Suprapubic skin (tissue), 3 donors: ENCODE results near the gene TUBB4B.

Experiments
- POLR2A ChIP-seq, 2 donors: fragments of 450-650 bp; IDR thresholded peaks; one replicate each; pipeline ENCODE4 v1.6.1; 2017; ENCODE audit warnings: antibody characterized with exemption in 2 of 2, mild to moderate bottlenecking in 2 of 2, moderate library complexity in 2 of 2
- TF ChIP-seq, protein P1 (sequence below), 2 donors: fragments of 200-600 bp in 1 of 2; fragments of 450-650 bp in 1 of 2; sonication (generic) in 1 of 2; IDR thresholded peaks; one replicate each; pipeline ENCODE4 v1.5.1; 2016 to 2019; ENCODE audit warnings: antibody characterized with exemption in 2 of 2, mild to moderate bottlenecking in 1 of 2, moderate library complexity in 1 of 2

DNA sequence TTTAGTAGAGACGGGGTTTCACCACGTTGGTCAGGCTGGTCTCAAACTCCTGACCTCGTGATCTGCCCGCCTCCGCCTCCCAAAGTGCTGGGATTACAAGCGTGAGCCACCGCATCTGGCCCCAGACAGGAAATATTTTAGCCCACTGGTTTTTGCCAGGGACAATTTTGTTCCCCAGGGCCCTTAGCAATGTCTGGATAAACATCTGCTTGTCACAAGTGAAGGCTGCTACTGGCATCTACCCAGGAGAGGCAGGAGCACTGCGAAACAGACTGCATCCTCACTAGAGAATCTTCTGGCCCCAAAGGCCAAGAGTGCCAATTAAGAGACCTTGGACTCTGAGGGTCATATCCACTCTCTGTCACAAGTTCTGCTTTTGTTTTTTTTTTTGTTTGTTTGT is 38.1 kb upstream of the TUBB4B start:
- TF ChIP-seq, protein P1, sequence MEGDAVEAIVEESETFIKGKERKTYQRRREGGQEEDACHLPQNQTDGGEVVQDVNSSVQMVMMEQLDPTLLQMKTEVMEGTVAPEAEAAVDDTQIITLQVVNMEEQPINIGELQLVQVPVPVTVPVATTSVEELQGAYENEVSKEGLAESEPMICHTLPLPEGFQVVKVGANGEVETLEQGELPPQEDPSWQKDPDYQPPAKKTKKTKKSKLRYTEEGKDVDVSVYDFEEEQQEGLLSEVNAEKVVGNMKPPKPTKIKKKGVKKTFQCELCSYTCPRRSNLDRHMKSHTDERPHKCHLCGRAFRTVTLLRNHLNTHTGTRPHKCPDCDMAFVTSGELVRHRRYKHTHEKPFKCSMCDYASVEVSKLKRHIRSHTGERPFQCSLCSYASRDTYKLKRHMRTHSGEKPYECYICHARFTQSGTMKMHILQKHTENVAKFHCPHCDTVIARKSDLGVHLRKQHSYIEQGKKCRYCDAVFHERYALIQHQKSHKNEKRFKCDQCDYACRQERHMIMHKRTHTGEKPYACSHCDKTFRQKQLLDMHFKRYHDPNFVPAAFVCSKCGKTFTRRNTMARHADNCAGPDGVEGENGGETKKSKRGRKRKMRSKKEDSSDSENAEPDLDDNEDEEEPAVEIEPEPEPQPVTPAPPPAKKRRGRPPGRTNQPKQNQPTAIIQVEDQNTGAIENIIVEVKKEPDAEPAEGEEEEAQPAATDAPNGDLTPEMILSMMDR (IDR thresholded peaks at IDR 0.05) = no peak
- TF ChIP-seq POLR2A (IDR thresholded peaks at IDR 0.05) = no peak
